GM12801 (cell line): Measurements from ENCODE around the gene ABCB1.

ENCODE experiments used
- CTCF ChIP-seq: IDR thresholded peaks from one replicate; pipeline ENCODE4 v1.5.1; 2011; ENCODE audit warnings: control low read depth; ENCODE audit not compliant: insufficient read length; ENCODE audit errors: extremely low read depth

ABCB1 gene

GRCh38 chr7:87479951-87480350 lies 120.7 kb downstream of the ABCB1 start:
- TF ChIP-seq CTCF: no peak

- TF ChIP-seq CTCF: no peak
Measured at GRCh38 chr7:87476179-87476557, 124.5 kb downstream of the ABCB1 start.

- TF ChIP-seq CTCF: no peak
Measured at GRCh38 chr7:87475359-87476178, 125.1 kb downstream of the ABCB1 start, which contains the start of gene ABCB4. TSS of gene ABCB4 (minus strand) at chr7:87475680. CDS start at chr7:87475465, 215 bp downstream.

GRCh38 chr7:87474533-87475358 lies 125.9 kb downstream of the ABCB1 start:
- TF ChIP-seq CTCF: no peak

GRCh38 chr7:87473986-87474385 lies 126.7 kb downstream of the ABCB1 start:
- TF ChIP-seq CTCF: no peak

- no peak for TF ChIP-seq CTCF
Measured at GRCh38 chr7:87473192-87473591, 127.5 kb downstream of the ABCB1 start.

- no peak for TF ChIP-seq CTCF
Measured at GRCh38 chr7:87471473-87471872, 129.2 kb downstream of the ABCB1 start.
